ENCODE measurements around the gene OLFM2. TPM values are rescaled to one million over a fixed set of nuclear protein-coding genes. Genes with fewer than 3 reads are reported as not detected.
"Not testable (repeated sequence)": the region's sequence is repeated elsewhere in the genome, so short reads cannot be mapped to it uniquely, and the experiment has no call there.

The OLFM2 gene
- polyA plus RNA-seq, 1 donor from 2014 or later, result 0.21 TPM

GRCh38 chr19:9827289-9828238 lies 108.8 kb downstream of the OLFM2 start, which contains the start of gene UBL5:
UBL5 (plus strand) TSS chr19:9827918; CDS start chr19:9828338, 420 bp downstream.
- H3K9me3 Mint-ChIP-seq, result no peaks in the 10 kb centered on the region
- H3K36me3 Mint-ChIP-seq, result peaks cover 9% of the 10 kb centered on the region
- H3K27me3 Mint-ChIP-seq, result no peaks in the 10 kb centered on the region
- H3K4me3 Mint-ChIP-seq, result peak within 1 kb of the TSS; percentile 97 to 100 (median 99)
- peak within 1 kb of the TSS; percentile 84 to 93 (median 86) for H3K27ac Mint-ChIP-seq
- peaks cover 18 to 21% (median 19%) of the 10 kb centered on the region in 3 donors for H3K4me1 Mint-ChIP-seq

- no peak overlapping the region for H3K27ac Mint-ChIP-seq
- H3K27me3 Mint-ChIP-seq, result no peaks in the 10 kb centered on the region
- peaks cover 4% of the 10 kb centered on the region for H3K36me3 Mint-ChIP-seq
- H3K9me3 Mint-ChIP-seq, result no peaks in the 10 kb centered on the region
- peak overlapping the region in 2 of 4 donors; percentile 52 to 68 for H3K4me3 Mint-ChIP-seq
- H3K4me1 Mint-ChIP-seq, result peaks cover 14 to 25% (median 21%) of the 10 kb centered on the region in 3 donors
Measured at GRCh38 chr19:9823816-9824215, 112.5 kb downstream of the OLFM2 start.

- not testable (repeated sequence) for H3K27me3 Mint-ChIP-seq, H3K36me3 Mint-ChIP-seq, H3K9me3 Mint-ChIP-seq
- Mint-ChIP-seq H3K4me1 (peaks cover 4 to 14% (median 11%) of the 10 kb centered on the region in 3 donors), H3K4me3 (peak overlapping the region in 3 of 4 donors; percentile 81 to 96 (median 95)), H3K27ac (peak overlapping the region in 1 of 3 donors; percentile 86)
Measured at GRCh38 chr19:9820034-9820433, 116.3 kb downstream of the OLFM2 start.

- Mint-ChIP-seq H3K4me3 (peak overlapping the region; percentile 81 to 96 (median 93)), H3K9me3 (peaks cover 3 to 6% (median 6%) of the 10 kb centered on the region in 3 donors), H3K27me3 (no peaks in the 10 kb centered on the region), H3K27ac (peak overlapping the region; percentile 86 to 97 (median 93)), H3K36me3 (peaks cover 6% of the 10 kb centered on the region), H3K4me1 (peaks cover 4 to 14% (median 11%) of the 10 kb centered on the region in 3 donors)
Measured at GRCh38 chr19:9819596-9819909, 116.8 kb downstream of the OLFM2 start.

GRCh38 chr19:9818734-9819595 lies 117.3 kb downstream of the OLFM2 start, which contains the start of gene FBXL12:
FBXL12 (minus strand) TSS chr19:9819079; CDS start chr19:9818813, 266 bp downstream.
- Mint-ChIP-seq H3K27me3 (no peaks in the 10 kb centered on the region), H3K9me3 (peaks cover 3 to 6% (median 6%) of the 10 kb centered on the region in 3 donors), H3K4me1 (peaks cover 6 to 14% (median 11%) of the 10 kb centered on the region in 3 donors), H3K27ac (peak within 1 kb of the TSS; percentile 86 to 97 (median 93)), H3K4me3 (peak within 1 kb of the TSS; percentile 81 to 96 (median 93)), H3K36me3 (peaks cover 6% of the 10 kb centered on the region)

- Mint-ChIP-seq H3K4me3 (peak overlapping the region; percentile 81 to 96 (median 93)), H3K4me1 (peaks cover 9 to 14% (median 11%) of the 10 kb centered on the region in 3 donors), H3K36me3 (peaks cover 9% of the 10 kb centered on the region), H3K9me3 (peaks cover 3 to 7% (median 6%) of the 10 kb centered on the region in 3 donors), H3K27ac (peak overlapping the region; percentile 86 to 97 (median 93)), H3K27me3 (no peaks in the 10 kb centered on the region)
Measured at GRCh38 chr19:9818175-9818733, 118.1 kb downstream of the OLFM2 start.

GRCh38 chr19:9811139-9811538 lies 125.2 kb downstream of the OLFM2 start:
- Mint-ChIP-seq H3K4me3 (no peak overlapping the region), H3K9me3 (peaks cover 1 to 3% (median 2%) of the 10 kb centered on the region in 3 donors), H3K27ac (no peak overlapping the region), H3K27me3 (no peaks in the 10 kb centered on the region), H3K36me3 (peaks cover 13% of the 10 kb centered on the region), H3K4me1 (peaks cover 0 to 5% (median 3%) of the 10 kb centered on the region in 3 donors)

- Mint-ChIP-seq H3K36me3 (peaks cover 13% of the 10 kb centered on the region), H3K27me3 (no peaks in the 10 kb centered on the region), H3K27ac (no peak overlapping the region), H3K9me3 (peaks cover 0 to 2% (median 0%) of the 10 kb centered on the region in 3 donors), H3K4me1 (peaks cover 0 to 4% (median 3%) of the 10 kb centered on the region in 3 donors), H3K4me3 (no peak overlapping the region)
Measured at GRCh38 chr19:9808855-9809824, 127.2 kb downstream of the OLFM2 start.

GRCh38 chr19:9806803-9807202 lies 129.5 kb downstream of the OLFM2 start:
- H3K4me1 Mint-ChIP-seq, result peaks cover 0 to 3% (median 0%) of the 10 kb centered on the region in 3 donors
- peak overlapping the region in 1 of 4 donors; percentile 32 for H3K4me3 Mint-ChIP-seq
- H3K27ac Mint-ChIP-seq, result no peak overlapping the region

More at GRCh38 chr19:9806803-9807202, 129.5 kb downstream of the OLFM2 start:
- no peaks in the 10 kb centered on the region for H3K27me3 Mint-ChIP-seq
- no peaks in the 10 kb centered on the region for H3K9me3 Mint-ChIP-seq
- peaks cover 10% of the 10 kb centered on the region for H3K36me3 Mint-ChIP-seq

Other genes starting within 250 kb of the OLFM2 start
- gene ZNF846, start 167.8 kb downstream of the OLFM2 start, polyA plus RNA-seq, result 6.3 TPM
- 10.4 TPM for gene FBXL12, start 117.4 kb downstream of the OLFM2 start, polyA plus RNA-seq
- 592 TPM for gene UBL5, start 108.6 kb downstream of the OLFM2 start, polyA plus RNA-seq
- 77.4 TPM for gene PIN1, start 101.2 kb downstream of the OLFM2 start, polyA plus RNA-seq
- gene COL5A3, start 74.0 kb upstream of the OLFM2 start, polyA plus RNA-seq, result not detected
- gene RDH8, start 77.0 kb upstream of the OLFM2 start, polyA plus RNA-seq, result not detected
- gene SHFL, start 149.8 kb upstream of the OLFM2 start, polyA plus RNA-seq, result 63.2 TPM
- gene ANGPTL6, start 166.2 kb upstream of the OLFM2 start, polyA plus RNA-seq, result 1.3 TPM
- gene PPAN, start 169.8 kb upstream of the OLFM2 start, polyA plus RNA-seq, result 37.5 TPM
- 3.3 TPM for gene P2RY11, start 175.2 kb upstream of the OLFM2 start, polyA plus RNA-seq
- 214 TPM for gene EIF3G, start 183.4 kb upstream of the OLFM2 start, polyA plus RNA-seq